ENCODE results near the gene SGK1.
"Not testable (repeated sequence)": the region's sequence is repeated elsewhere in the genome, so short reads cannot be mapped to it uniquely, and the experiment has no call there.

Gene SGK1

DNA sequence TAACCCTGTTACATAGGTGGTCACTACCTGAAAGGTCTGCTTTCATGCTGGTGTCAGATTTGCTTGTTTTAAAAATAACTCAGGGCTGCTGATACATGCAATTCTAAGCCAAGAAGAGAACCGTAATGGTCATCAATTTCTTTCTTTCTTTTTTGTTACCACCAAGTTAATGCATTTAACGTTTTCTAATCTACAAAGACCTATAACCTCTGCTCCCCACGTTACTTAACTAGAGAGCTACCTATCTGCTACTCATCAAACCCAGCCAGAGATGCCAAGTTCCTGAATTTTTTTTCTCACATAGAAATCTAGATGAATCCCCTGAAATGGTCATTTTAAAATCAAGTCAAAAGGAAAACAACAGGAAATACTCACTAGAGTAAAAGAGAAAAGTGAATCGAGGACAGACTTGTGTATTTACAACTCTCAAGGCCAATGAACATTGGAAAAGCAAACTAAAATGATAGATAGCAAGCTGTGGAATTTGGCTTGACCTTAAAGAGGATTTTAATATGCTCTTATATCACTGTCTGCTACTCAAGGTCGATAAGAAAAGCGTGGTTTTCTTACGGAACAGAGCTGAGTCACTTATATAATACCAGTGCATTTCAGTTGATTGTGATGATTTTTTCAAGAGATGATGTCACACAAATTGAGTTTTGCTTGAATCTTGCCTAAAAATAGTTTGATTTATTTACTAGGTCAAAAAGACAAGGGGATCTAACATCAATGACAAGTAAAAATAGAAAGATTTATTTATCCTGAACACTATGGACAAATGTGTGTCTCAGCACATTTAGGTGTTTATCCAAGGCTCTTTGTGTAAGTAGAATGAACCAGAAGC is 67.9 kb downstream of the SGK1 start:
- no peak for DNase-seq

DNA sequence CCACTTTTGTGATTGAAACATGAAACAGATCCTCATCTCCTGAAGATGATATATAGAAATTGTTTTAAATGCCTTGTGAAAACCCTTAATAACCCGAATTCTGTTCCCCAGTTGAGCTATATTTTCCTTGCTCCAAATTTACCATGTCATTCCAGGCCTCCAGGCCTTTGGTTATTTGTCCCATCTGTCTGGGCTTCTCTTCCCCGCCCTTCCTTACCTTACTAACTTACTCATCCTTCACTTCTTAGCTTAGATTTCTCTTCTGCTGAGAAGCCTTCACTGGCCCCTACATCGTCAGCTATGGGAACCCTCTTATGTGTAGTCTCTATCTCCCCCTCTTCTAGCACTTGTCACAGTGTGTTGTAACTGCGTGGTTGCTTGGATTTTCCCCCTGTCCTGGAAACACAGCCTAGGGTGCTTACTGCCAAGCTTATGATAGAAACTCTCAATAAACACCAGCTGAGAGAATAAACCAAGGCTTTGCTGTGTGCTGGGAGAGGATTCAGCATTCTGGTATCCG is 68.6 kb downstream of the SGK1 start:
- DNase-seq, result no peak

DNA sequence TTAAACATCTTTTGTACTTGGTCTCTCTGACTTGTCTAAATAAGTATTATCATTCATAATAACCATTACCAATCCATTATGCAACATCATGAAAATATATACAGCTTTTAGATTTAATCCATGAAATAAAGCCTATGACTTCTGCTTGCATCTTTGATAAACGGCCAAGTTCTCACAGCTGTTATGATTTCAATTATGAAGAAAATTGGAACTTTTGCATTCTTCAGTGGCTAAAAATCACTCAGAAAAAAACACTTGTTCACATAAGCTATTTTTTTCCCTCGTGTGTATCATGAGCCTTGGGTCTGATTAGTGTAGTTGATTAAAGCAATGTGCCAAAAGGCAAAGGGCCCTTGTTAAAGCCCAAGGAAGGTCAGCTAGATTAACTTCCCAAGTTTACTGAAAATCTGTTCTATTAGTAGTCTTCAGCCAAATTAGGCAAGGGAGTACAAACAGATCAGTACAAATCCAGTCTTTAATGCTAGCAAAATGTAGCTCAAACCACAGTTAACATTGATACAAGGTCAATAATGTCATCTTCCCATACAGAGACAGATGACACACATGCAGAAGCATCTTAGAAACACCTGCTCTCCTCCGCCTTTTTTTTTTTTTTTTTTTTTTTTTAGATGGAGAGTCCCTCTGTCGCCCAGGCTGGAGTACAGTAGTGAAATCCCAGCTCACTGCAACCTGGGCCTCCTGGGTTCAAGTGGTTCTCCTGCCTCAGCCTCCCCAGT is 69.9 kb downstream of the SGK1 start:
- DNase-seq, result no peak

DNA sequence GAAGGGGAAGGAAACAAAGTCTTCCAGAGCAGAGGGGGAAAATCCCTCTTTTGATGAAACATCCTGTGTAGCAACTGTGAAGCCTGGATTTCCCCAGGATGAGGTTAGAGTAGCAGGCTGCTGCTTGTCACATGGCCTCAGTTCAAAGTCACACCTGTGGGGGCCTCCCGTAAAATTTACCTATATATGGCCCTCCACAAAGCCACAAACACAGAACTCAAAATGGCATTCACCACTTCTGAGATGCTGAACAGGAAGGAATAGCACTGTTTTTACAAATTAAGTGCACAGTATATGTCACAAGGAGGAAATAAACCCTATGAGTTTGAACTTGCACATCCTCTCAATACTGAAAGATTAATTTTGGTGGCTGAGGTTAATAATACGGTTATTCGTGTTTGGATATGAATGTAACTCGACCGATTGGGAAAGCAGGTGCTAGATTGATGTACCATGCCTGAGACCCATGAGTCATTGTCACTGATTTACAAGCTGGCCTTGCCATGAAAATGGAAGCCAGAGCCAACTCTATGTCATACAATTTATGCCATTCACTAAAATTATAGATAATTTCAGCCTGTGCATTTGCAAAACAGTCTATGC is 70.6 kb downstream of the SGK1 start:
- DNase-seq, result peak; percentile 3 to 70

DNA sequence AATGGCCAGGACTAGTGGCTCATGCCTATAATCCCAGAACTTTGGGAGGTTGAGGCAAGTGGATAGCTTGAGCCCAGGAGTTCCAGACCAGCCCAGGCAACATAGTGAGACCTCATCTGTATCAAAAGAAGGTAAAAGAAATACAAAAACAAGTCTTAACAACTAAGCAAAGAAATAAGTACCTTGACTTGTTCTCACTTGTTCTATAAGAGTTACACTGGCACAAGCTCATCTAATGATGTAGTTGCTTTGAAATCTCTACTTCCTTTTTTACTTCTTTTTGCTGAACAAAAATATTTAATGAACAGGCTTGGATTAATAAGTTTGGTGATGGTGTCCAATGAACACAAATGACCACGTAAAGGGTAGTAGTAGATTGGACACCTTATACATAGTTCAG is 72.2 kb downstream of the SGK1 start:
- no peak for DNase-seq

DNA sequence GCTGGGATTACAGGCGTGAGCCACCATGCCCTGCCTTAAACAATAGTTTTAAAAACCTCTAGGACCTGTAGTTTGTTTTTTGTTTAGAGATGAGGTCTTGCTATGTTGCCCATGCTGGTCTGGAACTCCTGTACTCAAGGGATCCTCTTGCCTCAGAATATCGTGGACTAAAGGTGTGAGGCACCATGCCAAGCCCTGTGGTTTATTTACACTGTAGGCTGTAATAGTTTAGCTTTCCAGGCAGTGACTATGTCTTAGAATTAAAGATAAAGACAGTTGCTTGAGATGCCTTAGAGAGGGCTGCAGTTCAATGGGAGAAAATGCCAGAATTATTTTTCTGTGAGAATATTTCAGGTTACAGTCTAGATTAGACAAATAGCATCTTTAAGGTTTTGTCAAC is 72.9 kb downstream of the SGK1 start:
- no peak for DNase-seq

DNA sequence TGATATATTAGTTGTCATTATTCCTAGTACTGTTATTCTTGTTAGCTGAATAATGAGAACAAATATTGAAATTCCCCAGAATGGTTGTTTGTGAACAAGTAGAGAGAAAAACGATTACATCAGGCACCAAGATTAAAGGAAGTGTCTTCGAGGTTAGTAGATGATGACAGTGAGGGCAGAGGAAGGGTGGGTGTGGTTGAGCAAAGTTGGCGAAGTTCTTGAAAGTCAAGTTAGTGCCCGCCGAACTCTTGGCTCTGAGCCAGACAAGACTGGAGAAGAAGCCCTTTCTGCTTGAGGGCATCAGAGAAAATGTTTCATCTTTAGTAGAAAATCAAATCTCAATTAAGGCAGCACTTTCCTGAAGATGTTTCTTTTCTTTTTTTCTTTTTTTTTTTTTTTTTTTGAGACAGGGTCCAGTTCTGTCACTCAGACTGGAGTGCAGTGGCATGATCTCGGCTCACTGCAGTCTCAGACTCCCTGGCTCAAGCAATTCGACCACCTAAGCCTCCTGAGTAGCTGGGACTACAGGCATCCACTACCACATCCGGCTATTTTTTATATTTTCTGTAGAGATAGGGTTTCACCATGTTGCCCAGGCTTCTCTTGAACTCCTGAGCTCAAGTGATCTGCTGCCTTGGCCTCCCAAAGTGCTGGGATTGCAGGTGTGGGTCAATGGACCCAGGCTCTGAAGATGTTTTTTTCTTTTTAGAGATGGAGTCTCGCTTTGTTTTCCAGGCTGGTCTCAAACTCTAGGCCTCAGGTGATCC is 77.1 kb downstream of the SGK1 start:
- DNase-seq, result no peak

DNA sequence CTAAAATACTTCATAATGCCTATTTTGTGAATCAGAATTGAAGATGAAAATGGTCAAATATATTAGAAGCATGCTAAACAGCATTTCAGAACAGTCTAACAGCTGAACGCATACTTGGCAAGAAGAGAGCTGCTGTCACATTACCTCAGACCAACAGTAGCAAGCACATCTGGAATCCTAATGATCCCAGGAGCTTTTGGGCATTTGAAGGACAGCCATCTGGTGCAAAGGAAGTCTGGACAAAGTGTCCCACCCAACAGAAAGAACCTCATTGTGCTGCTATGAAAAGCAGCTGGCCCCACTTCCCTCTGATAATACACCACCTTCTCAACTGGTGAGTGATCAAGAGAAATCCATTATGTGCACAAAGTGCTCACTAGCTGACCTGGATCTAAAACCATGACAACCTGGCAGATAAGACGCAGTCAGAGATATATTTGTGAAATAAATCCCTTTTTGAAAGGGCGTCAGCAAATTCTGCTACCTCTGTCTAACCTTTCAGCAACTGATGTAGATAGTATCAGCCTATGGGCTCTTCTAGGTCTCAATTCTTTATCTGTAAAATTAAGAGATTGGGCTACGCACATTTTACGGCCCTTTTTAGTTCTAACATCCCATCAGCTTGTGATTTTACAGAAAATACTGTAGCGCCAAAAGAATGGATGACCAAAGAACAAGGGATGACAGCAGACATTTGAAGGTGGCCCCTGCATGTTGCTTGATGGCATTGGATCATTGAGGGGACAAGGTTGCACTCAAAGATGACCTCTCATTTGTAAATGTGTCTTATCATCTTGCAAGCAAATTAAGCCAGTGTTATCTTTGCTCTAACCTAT is 78.7 kb downstream of the SGK1 start:
- no peak for DNase-seq

DNA sequence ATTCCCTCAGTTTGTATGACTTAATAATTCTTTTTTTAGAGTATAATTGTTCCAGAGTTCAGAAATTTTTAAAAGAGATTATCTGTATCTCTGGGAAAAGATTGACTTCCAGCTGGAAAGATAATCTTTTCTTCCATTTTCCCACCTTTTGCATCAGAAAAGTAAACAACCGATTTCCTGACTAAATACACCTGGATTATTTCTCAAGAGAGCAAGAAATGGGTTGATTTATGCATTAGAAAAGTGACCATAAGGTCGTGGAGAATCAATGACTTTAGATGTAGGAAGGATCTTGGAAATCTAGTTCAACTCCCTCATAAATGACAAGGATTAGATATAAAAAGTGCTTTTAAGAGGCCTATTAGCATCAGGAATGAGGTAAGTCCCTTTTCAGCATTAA is 79.9 kb downstream of the SGK1 start:
- no peak for DNase-seq

DNA sequence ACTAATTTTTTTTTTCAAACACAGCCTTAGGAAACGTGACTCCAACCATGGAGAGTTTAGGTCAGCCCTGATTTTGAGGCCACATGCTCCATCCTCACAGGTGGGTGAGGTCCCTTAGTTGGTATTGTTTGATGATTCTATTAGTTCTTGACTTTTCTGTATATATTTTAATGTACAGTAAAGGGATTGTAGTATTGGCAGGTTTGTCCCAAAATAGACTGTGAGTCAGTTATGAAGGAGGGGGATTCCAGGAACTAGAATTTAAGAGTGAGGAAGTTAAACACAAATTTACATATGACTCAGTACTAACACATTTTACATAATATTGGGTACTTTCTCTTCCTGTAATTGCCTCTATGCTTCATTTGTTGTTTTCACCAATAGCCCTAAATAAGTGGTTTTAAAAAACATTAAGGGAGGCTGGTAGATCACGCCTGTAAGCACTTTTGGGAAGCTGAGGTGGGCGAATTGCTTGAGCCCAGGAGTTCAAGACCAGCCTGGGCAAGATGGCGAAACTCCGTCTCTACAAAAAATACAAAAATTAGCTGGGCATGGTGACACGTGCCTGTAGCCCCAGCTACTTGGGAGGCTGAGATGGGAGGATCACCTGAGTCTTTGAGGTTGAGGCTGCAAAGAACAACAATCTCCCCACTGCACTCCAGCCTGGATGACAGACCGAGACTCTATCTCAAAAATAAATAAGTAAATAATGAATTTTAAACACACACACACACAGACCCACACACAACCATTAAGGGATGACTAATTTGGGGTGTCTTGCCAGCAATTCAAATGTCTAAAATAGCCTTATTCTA is 81.8 kb downstream of the SGK1 start:
- no peak for DNase-seq

DNA sequence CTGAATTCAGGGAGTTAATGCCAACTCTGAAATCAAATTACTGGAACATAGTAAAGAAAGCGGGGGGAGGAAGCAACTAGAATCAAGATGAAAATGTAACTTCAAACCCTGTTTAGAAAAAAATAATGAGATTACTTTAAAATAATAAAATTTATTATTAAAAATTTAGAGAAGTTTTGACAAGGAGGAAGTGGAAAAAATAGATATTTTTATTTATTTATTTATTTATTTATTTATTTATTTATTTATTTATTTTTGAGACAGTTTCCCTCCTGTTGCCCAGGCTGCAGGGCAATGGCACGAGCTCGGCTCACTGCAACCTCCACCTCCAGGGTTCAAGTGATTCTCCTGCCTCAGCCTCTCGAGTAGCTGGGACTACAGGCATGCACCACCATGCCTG is 82.6 kb downstream of the SGK1 start:
- not testable (repeated sequence) for DNase-seq

DNA sequence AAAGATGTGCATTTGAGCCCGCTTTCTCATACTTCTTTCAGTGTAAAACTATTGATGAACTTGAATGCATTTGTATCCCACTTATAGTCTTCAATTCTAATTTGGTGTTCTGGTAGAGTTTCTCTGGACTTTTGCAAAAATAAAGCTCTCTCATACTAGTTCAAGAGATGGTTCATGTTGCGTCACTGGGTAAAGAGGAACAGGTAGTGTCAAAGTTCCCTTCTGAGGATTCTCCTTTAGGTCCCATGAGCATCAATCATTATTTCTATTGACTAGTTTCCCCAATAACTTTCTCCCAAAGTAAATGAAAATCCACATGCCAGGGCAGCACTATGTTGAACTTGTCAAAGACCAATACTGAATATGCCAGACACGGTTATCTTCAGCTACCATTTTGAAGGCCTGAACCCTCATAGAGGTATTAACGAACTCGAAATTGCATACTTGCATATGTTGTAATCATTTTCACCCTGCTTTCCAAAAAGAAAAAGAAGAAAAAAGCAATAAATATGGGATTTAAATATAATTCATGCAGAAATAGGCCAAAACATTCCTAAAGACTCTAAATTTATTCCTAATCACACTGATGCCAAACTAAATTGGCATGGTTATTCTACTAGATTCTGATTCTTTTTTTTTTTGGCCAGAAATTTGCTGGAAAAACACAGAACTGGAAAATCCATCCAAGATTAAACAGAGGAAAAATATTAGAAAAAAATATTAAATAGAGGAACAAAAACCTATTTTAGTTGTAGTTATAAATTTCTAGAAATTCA is 84.5 kb downstream of the SGK1 start:
- DNase-seq, result no peak

DNA sequence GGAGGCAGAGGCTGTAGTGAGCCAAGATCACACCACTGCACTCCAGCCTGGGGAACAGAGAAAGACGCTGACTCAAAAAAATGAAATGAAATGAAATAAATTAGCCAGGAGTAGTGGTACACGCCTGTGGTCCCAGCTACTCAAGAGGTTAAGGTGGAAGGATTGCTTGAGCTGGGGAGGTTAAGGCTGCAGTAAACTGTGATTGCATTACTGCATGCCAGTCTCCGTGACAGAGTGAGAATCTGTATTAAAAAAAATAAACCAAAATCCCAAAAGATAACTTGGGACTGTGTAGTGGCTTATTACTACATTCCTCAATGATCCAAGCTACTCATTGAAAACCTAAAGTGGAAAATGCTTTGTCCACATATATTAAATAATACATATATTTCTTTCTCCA is 87.0 kb downstream of the SGK1 start:
- no peak for DNase-seq

DNA sequence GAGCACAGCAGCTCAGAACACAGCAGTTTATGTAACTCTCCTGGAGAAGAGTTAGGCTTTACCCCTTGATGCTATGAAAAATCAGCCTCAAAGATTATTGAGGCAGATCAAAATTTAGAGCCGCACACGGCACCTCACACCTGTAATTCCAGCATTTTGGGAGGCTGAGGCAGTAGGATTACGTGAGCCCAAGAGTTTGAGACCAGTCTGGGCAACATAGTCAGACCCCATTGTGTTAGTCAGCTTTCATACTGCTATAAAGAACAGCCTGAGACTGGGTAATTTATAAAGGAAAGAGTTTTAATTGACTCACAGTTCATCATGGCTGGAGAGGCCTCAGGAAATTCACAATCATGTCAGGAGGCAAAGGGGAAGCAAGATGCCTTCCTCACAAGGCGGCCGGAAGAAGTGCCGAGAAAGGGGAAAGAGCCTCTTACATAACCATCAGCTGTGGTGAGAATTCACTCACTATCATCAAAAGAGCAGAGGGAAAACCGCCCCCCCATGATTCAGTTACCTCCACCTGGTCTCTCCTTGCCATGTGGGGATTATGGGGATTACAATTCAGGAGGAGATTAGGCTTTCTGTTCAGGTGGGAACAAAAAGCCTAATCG is 87.7 kb downstream of the SGK1 start:
- no peak for DNase-seq

DNA sequence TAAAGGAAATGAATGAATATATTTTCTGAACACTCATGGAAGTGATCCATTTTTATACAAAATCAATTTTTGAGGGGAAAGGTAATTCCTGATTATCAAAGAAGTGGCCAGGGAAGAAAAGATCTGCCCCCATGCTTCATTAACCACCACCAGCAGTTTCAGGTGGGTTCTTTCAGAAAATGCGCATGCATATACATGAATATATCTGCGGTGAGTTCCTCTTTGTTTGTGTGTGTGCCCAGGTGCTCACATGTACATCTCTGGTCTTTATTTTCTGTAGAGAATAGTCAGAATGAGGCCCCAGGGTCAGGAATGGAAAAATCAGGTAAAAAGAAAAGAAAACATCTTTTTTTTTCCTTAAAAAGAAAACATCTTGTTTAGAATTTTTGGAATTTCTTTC is 88.4 kb downstream of the SGK1 start:
- no peak for DNase-seq

DNA sequence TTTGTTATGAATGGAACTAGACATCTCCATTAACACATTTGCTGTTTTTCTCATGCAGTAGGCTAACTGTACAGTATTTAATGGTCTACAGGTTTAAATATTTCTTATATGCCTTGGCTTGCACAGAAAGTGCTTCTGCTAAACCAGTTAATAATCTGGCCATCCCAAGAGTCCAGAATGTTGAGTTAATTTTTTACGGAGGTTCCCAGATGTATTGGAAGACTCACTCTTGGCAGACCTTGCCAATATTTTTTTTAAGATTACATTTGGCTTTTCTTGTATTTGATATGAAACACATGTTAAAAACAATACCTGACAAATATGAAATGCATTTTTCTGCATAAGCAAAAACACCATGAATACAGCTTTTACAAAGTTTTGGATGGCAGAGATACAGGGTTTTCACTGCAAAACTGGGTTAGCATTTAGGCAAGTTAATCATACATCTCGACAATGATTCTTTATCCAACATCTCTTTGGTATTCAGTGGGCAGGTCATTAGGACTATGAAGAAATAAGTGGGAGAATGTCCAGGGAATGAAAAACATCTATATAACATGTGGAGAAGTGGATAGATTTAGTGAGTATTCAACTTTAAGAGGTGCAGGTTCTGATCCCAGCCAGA is 94.0 kb downstream of the SGK1 start:
- DNase-seq, result no peak

DNA sequence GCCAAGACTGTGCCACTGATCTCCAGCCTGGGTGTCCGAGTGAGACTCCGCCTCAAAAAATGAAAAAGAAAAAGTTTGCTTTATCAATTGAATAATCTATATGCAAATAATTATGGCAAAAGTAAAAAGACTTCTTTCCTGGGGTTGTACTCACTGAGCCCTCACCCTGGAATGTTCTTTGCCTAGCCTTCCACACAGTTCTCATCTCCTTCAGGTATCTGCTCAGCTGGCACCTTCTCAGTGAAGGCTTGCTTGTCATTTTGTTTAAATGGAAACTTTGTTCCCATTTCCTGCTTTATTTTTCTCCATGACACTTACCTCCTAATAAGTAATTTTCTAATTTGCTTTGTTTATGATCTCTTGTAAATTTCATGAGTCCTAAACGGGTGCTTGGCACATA is 96.7 kb downstream of the SGK1 start:
- no peak for DNase-seq

DNA sequence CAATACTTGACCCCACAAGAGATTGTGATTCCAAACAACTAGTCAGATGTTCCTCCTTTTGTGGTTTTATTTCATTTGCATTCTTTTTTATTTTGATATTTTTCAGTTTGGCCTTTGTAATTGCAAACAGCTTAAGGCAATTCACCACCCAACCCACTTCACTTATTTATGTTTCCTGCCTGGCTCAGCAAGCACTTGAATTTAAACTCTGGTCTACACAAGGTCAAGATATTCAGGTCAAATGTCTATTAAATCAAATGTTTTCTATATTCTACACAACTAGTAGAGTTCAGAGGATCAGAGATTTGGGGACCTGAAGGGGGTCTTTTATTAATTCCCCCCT is 100.1 kb downstream of the SGK1 start:
- DNase-seq, result no peak

DNA sequence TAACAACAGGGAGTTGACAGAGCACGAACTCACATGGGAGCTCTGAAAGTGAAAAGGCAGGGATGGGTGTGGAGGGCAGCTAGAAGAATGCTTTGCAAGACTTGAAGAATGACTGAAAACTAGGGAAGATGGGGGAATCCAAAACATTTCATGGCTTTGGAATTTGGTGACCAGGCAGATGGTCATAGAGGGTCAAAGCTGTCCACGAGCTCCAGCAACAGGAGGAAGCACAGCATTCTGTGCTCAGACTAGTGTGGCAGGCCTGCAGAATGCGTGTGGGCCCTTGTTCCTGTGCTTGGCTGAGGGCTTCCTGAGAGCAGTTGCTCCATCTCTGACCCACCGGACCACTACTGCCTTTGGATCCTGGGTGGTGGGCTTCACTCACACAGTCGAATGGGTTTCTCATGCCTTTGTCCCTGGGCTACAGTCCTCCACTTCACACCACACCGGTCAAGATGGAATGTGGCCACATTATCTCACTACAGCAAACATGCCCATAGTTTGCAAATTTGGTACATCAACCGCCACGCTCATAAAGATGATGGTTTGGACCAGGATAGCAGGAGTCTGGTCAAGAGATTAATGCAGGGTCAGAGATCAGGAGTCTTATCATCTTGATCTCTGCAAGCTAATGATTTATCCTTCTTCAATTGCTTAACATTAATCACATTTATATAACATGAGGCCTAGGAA is 100.7 kb downstream of the SGK1 start:
- no peak for DNase-seq
